Hepatocyte (in vitro differentiated cells): ENCODE data around the gene ANKRD12. TPM values are rescaled to one million over a fixed set of nuclear protein-coding genes. Genes with fewer than 3 reads are reported as not detected.

Experiments used
- DNase-seq: peaks from one replicate; pipeline ENCODE4 v3.0.0-alpha.2; 2016; ENCODE audit warnings: low spot score
- H2AFZ ChIP-seq: fragments of 200-600 bp; sonication (generic); 2 replicates; pipeline ENCODE4 v1.6.0; 2016; ENCODE audit warnings: antibody characterized with exemption, mild to moderate bottlenecking
- H3K27ac ChIP-seq: fragments of 200-600 bp; sonication (generic); 2 replicates; pipeline ENCODE4 v1.5.1; 2016; ENCODE audit warnings: mild to moderate bottlenecking
- H3K27me3 ChIP-seq: fragments of 200-600 bp; sonication (generic); 2 replicates; pipeline ENCODE4 v1.6.1; 2016
- H3K36me3 ChIP-seq: fragments of 200-600 bp; sonication (generic); replicated peaks from 2 replicates; pipeline ENCODE4 v1.5.1; 2016; ENCODE audit warnings: low read depth; ENCODE audit not compliant: insufficient read depth
- H3K4me1 ChIP-seq: fragments of 200-600 bp; sonication (generic); 2 replicates; pipeline ENCODE4 v1.5.1; 2016; ENCODE audit warnings: mild to moderate bottlenecking, moderate library complexity; ENCODE audit not compliant: insufficient read depth
- H3K4me2 ChIP-seq: fragments of 200-600 bp; sonication (generic); 2 replicates; pipeline ENCODE4 v1.6.0; 2016
- H3K4me3 ChIP-seq: fragments of 200-600 bp; sonication (generic); 2 replicates; pipeline ENCODE4 v1.5.1; 2016; ENCODE audit warnings: mild to moderate bottlenecking
- H3K79me2 ChIP-seq: fragments of 200-600 bp; sonication (generic); 2 replicates; pipeline ENCODE4 v1.6.0; 2017; ENCODE audit warnings: mild to moderate bottlenecking
- H3K9me2 ChIP-seq: fragments of 200-600 bp; sonication (generic); replicated peaks from 2 replicates; pipeline ENCODE4 v1.6.0; 2017; ENCODE audit warnings: mild to moderate bottlenecking; ENCODE audit not compliant: insufficient read depth
- H3K9me3 ChIP-seq: fragments of 200-600 bp; sonication (generic); 2 replicates; pipeline ENCODE4 v1.5.1; 2016; ENCODE audit warnings: low read depth, mild to moderate bottlenecking
- H4K20me1 ChIP-seq: fragments of 200-600 bp; sonication (generic); 2 replicates; pipeline ENCODE4 v1.6.0; 2016; ENCODE audit warnings: mild to moderate bottlenecking; ENCODE audit not compliant: insufficient read depth, poor library complexity, severe bottlenecking
- CTCF ChIP-seq: fragments of 200-600 bp; sonication (generic); IDR thresholded peaks from 2 replicates; pipeline ENCODE4 v1.5.1; 2016; ENCODE audit warnings: antibody characterized with exemption, mild to moderate bottlenecking; ENCODE audit not compliant: poor library complexity
- EZH2 ChIP-seq: fragments of 200-600 bp; sonication (generic); IDR thresholded peaks from 2 replicates; pipeline ENCODE4 v1.6.1; 2016; ENCODE audit warnings: antibody characterized with exemption, mild to moderate bottlenecking, borderline replicate concordance
- EZH2phosphoT487 ChIP-seq: fragments of 200-600 bp; sonication (generic); IDR thresholded peaks from one replicate; pipeline ENCODE4 v1.6.1; 2018; ENCODE audit warnings: antibody characterized with exemption, mild to moderate bottlenecking, low read depth, moderate library complexity; ENCODE audit not compliant: unreplicated experiment, severe bottlenecking
- WGBS: methylation state at CpG from one replicate; pipeline ENCODE4 v1.1.6; 2016; ENCODE audit warnings: low lambda C conversion rate; ENCODE audit errors: missing lambda C conversion rate; 5-methylcytosine and 5-hydroxymethylcytosine counted together
- polyA plus RNA-seq: library from polyadenylated mRNA; unstranded; fragments of >200 nt; fragmentation: Nextera tagmentation; extraction: Ambion mirVana; gene quantifications from 2 replicates; pipeline ENCODE4 v1.2.1, GENCODE V29; 2016
- total RNA-seq: library from RNA; depleted of rRNA; stranded (reverse); fragments of >200 nt; gene quantifications from 2 replicates; pipeline ENCODE4 v1.2.3, GENCODE V29; 2014

ANKRD12 gene
- total and polyA plus RNA-seq, 2 experiments from 2014 or later: 29.2 to 34.3 TPM

DNA sequence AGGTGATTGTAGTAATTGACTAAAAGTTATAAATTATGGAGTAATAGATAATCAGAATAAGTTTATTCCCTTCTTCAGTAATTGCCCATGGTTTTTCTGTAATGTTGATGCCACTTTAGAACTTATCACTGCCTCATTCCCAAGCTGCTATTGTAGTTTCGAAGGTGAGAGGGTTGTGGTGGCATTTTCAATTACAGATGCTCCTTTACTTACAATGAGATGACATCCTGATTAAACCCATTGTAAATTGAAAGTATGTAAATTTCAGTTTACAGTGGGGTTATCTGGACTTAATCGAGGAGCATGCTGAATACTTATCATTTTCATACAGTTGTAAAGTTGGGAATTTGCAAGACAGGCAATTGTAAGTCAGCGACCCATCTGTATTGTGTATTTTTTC is 31.2 kb upstream of the ANKRD12 start:
- Histone ChIP-seq H3K79me2 (peaks cover 77% of the 10 kb centered on the region), H2AFZ (no peak overlapping the region), H4K20me1 (peaks cover 69% of the 10 kb centered on the region), H3K4me2 (peak overlapping the region; percentile 84), H3K9me3 (no peaks in the 10 kb centered on the region), H3K27me3 (no peaks in the 10 kb centered on the region), H3K27ac (peak overlapping the region; percentile 2), H3K36me3 (no peaks in the 10 kb centered on the region), H3K4me1 (peaks cover 55% of the 10 kb centered on the region), H3K4me3 (peak overlapping the region; percentile 7), H3K9me2 (no peaks in the 10 kb centered on the region)
- no peak for TF ChIP-seq EZH2phosphoT487
- no peak for TF ChIP-seq EZH2
- TF ChIP-seq CTCF: no peak
- 40% methylated on average over 3 of the region's 3 CpGs for WGBS
- no peak for DNase-seq

DNA sequence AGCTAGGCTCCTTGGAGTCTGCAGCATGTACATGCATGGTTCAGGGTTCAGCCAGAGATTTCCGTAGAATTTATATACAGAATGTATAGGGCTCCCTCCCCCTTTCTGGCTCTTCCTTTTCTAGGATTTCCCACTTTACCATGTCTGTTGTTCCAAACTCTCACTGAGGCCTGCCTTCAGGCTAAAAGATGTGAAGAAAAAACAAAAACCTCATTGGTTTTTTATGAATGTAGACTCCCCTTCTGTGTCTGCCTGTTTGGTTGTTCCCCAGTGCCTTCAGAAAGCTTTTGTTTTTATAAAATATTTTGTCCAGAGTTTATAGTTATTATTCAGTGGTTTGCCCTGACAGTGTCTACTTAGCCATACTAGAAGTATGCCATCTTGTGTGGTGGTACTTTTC is 30.5 kb upstream of the ANKRD12 start:
- H2AFZ ChIP-seq: no peak overlapping the region
- no peak for DNase-seq
- peaks cover 61% of the 10 kb centered on the region for H3K4me1 ChIP-seq
- TF ChIP-seq EZH2 (no peak), EZH2phosphoT487 (no peak)
- H3K9me3 ChIP-seq: no peaks in the 10 kb centered on the region
- H3K4me2 ChIP-seq: peak overlapping the region; percentile 84
- H3K79me2 ChIP-seq: peaks cover 84% of the 10 kb centered on the region
- no peaks in the 10 kb centered on the region for H3K36me3 ChIP-seq
- no peaks in the 10 kb centered on the region for H3K9me2 ChIP-seq
- peak overlapping the region; percentile 7 for H3K4me3 ChIP-seq
- H3K27me3 ChIP-seq: no peaks in the 10 kb centered on the region
- WGBS: 45% methylated on average over 1 of the region's 1 CpG
- peaks cover 76% of the 10 kb centered on the region for H4K20me1 ChIP-seq
- peak overlapping the region; percentile 31 for H3K27ac ChIP-seq

- Histone ChIP-seq H3K79me2 (peaks cover 93% of the 10 kb centered on the region), H3K27ac (peak overlapping the region; percentile 31), H4K20me1 (peaks cover 83% of the 10 kb centered on the region), H3K9me2 (no peaks in the 10 kb centered on the region), H3K4me2 (peak overlapping the region; percentile 84), H3K9me3 (no peaks in the 10 kb centered on the region), H3K36me3 (no peaks in the 10 kb centered on the region), H2AFZ (no peak overlapping the region), H3K27me3 (no peaks in the 10 kb centered on the region), H3K4me1 (peaks cover 61% of the 10 kb centered on the region), H3K4me3 (no peak overlapping the region)
- WGBS: 35% methylated on average over 4 of the region's 4 CpGs
- no peak for TF ChIP-seq EZH2
- TF ChIP-seq EZH2phosphoT487: no peak
- TF ChIP-seq CTCF: no peak
- no peak for DNase-seq
Observed at GRCh38 chr18:9106800-9107584, 29.6 kb upstream of the ANKRD12 start.

DNA sequence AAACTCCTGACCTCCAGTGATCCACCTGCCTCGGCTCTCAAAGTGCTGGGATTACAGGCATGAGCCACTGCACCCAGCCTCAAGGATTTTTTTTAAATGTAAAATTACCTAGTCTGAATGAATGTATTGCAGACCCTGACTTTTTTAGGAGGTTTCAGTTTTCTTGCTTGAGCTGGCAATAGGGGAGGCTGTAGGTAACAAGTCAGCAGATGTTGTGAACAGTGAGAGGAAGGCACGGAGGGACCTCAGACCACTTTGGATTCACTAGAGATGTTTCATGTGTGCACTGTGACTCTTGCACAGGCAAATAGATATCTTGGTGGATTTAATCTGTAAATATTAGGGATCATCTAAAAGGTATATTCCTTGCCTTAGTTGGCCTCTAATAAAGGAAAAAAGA is 27.7 kb upstream of the ANKRD12 start:
- Histone ChIP-seq H3K27me3 (no peaks in the 10 kb centered on the region), H3K4me2 (peak overlapping the region; percentile 30), H2AFZ (no peak overlapping the region), H3K36me3 (no peaks in the 10 kb centered on the region), H3K79me2 (peaks cover 100% of the 10 kb centered on the region), H4K20me1 (peaks cover 98% of the 10 kb centered on the region), H3K4me1 (peaks cover 58% of the 10 kb centered on the region), H3K4me3 (no peak overlapping the region), H3K27ac (peak overlapping the region; percentile 54), H3K9me2 (no peaks in the 10 kb centered on the region), H3K9me3 (no peaks in the 10 kb centered on the region)
- TF ChIP-seq CTCF (no peak), EZH2 (no peak), EZH2phosphoT487 (no peak)
- WGBS: 80% methylated on average over 2 of the region's 2 CpGs
- DNase-seq: no peak
